Measurements from ENCODE around the gene DNAJC24.

DNAJC24 gene

GRCh38 chr11:31419669-31420068, 50.0 kb downstream of the DNAJC24 start:
- DNase-seq (ENCODE audit: low read depth, low spot score), result no peak
- H3K36me3 ChIP-seq (ENCODE audit: insufficient read depth, low read length), result no peaks in the 10 kb centered on the region

GRCh38 chr11:31421820-31422219, 52.2 kb downstream of the DNAJC24 start:
- no peak overlapping the region for H3K9ac ChIP-seq (ENCODE audit: insufficient read length)
- H3K4me3 ChIP-seq, result no peak overlapping the region
- no peak for TF ChIP-seq FOXP2 (optimal IDR thresholded peaks at IDR 0.05; ENCODE audit: control extremely low read depth, extremely low read length, insufficient read depth)
- TF ChIP-seq EZH2 (IDR thresholded peaks at IDR 0.05), result no peak
- TF ChIP-seq POLR2AphosphoS5 (IDR thresholded peaks at IDR 0.05; ENCODE audit: borderline replicate concordance, low read depth, low read length), result no peak
- H3K36me3 ChIP-seq (ENCODE audit: insufficient read depth, low read length), result no peaks in the 10 kb centered on the region; the same call in 1 of the 2 replicates
- no peak overlapping the region for H3K27ac ChIP-seq
- DNase-seq (ENCODE audit: low read depth, low spot score), result no peak
- no peaks in the 10 kb centered on the region for H3K9me3 ChIP-seq (ENCODE audit: low read depth, low read length)

More at GRCh38 chr11:31419669-31420068, 50.0 kb downstream of the DNAJC24 start:
- no peak overlapping the region for H3K27ac ChIP-seq
- no peak overlapping the region for H3K9ac ChIP-seq (ENCODE audit: insufficient read length)
- no peaks in the 10 kb centered on the region for H3K9me3 ChIP-seq (ENCODE audit: low read depth, low read length)
- H3K4me3 ChIP-seq, result no peak overlapping the region
- TF ChIP-seq FOXP2 (optimal IDR thresholded peaks at IDR 0.05; ENCODE audit: control extremely low read depth, extremely low read length, insufficient read depth) (no peak), EZH2 (IDR thresholded peaks at IDR 0.05) (no peak), POLR2AphosphoS5 (IDR thresholded peaks at IDR 0.05; ENCODE audit: borderline replicate concordance, low read depth, low read length) (no peak)

GRCh38 chr11:31422703-31423102, 53.0 kb downstream of the DNAJC24 start:
- Histone ChIP-seq H3K9ac (ENCODE audit: insufficient read length) (no peak overlapping the region), H3K36me3 (ENCODE audit: insufficient read depth, low read length) (no peaks in the 10 kb centered on the region; the same call in 1 of the 2 replicates), H3K4me3 (no peak overlapping the region), H3K27ac (no peak overlapping the region), H3K9me3 (ENCODE audit: low read depth, low read length) (no peaks in the 10 kb centered on the region)
- TF ChIP-seq FOXP2 (optimal IDR thresholded peaks at IDR 0.05; ENCODE audit: control extremely low read depth, extremely low read length, insufficient read depth), result no peak
- no peak for TF ChIP-seq EZH2 (IDR thresholded peaks at IDR 0.05)
- TF ChIP-seq POLR2AphosphoS5 (IDR thresholded peaks at IDR 0.05; ENCODE audit: borderline replicate concordance, low read depth, low read length), result no peak
- no peak for DNase-seq (ENCODE audit: low read depth, low spot score)

GRCh38 chr11:31424652-31425051, 55.0 kb downstream of the DNAJC24 start:
- TF ChIP-seq EZH2 (IDR thresholded peaks at IDR 0.05), result no peak
- no peak for TF ChIP-seq FOXP2 (optimal IDR thresholded peaks at IDR 0.05; ENCODE audit: control extremely low read depth, extremely low read length, insufficient read depth)
- no peak for TF ChIP-seq POLR2AphosphoS5 (IDR thresholded peaks at IDR 0.05; ENCODE audit: borderline replicate concordance, low read depth, low read length)
- H3K36me3 ChIP-seq (ENCODE audit: insufficient read depth, low read length), result peaks cover 4% of the 10 kb centered on the region; the same call in 1 of the 2 replicates
- no peak for DNase-seq (ENCODE audit: low read depth, low spot score)
- no peaks in the 10 kb centered on the region for H3K9me3 ChIP-seq (ENCODE audit: low read depth, low read length)
- no peak overlapping the region for H3K4me3 ChIP-seq
- no peak overlapping the region for H3K27ac ChIP-seq
- no peak overlapping the region for H3K9ac ChIP-seq (ENCODE audit: insufficient read length)

- TF ChIP-seq POLR2AphosphoS5 (IDR thresholded peaks at IDR 0.05; ENCODE audit: borderline replicate concordance, low read depth, low read length) (no peak), FOXP2 (optimal IDR thresholded peaks at IDR 0.05; ENCODE audit: control extremely low read depth, extremely low read length, insufficient read depth) (no peak), EZH2 (IDR thresholded peaks at IDR 0.05) (no peak)
- H3K36me3 ChIP-seq (ENCODE audit: insufficient read depth, low read length), result peaks cover 5% of the 10 kb centered on the region; the same call in 1 of the 2 replicates
- no peak overlapping the region for H3K4me3 ChIP-seq
- no peaks in the 10 kb centered on the region for H3K9me3 ChIP-seq (ENCODE audit: low read depth, low read length)
- no peak overlapping the region for H3K27ac ChIP-seq
- no peak for DNase-seq (ENCODE audit: low read depth, low spot score)
- no peak overlapping the region for H3K9ac ChIP-seq (ENCODE audit: insufficient read length)
These were observed 64.2 kb downstream of the DNAJC24 start for GRCh38 chr11:31433851-31434250.

- TF ChIP-seq POLR2AphosphoS5 (IDR thresholded peaks at IDR 0.05; ENCODE audit: borderline replicate concordance, low read depth, low read length) (no peak), EZH2 (IDR thresholded peaks at IDR 0.05) (no peak), FOXP2 (optimal IDR thresholded peaks at IDR 0.05; ENCODE audit: control extremely low read depth, extremely low read length, insufficient read depth) (no peak)
- no peaks in the 10 kb centered on the region for H3K36me3 ChIP-seq (ENCODE audit: insufficient read depth, low read length)
- no peak for DNase-seq (ENCODE audit: low read depth, low spot score)
- no peaks in the 10 kb centered on the region for H3K9me3 ChIP-seq (ENCODE audit: low read depth, low read length)
- H3K27ac ChIP-seq, result no peak overlapping the region
- H3K9ac ChIP-seq (ENCODE audit: insufficient read length), result no peak overlapping the region
- no peak overlapping the region for H3K4me3 ChIP-seq
These were observed 68.2 kb downstream of the DNAJC24 start for GRCh38 chr11:31437742-31438435.

- Histone ChIP-seq H3K36me3 (ENCODE audit: insufficient read depth, low read length) (no peaks in the 10 kb centered on the region), H3K9me3 (ENCODE audit: low read depth, low read length) (no peaks in the 10 kb centered on the region), H3K27ac (no peak overlapping the region), H3K4me3 (no peak overlapping the region), H3K9ac (ENCODE audit: insufficient read length) (no peak overlapping the region)
- no peak for DNase-seq (ENCODE audit: low read depth, low spot score)
- no peak for TF ChIP-seq EZH2 (IDR thresholded peaks at IDR 0.05)
- no peak for TF ChIP-seq FOXP2 (optimal IDR thresholded peaks at IDR 0.05; ENCODE audit: control extremely low read depth, extremely low read length, insufficient read depth)
- TF ChIP-seq POLR2AphosphoS5 (IDR thresholded peaks at IDR 0.05; ENCODE audit: borderline replicate concordance, low read depth, low read length), result no peak
These were observed 71.6 kb downstream of the DNAJC24 start for GRCh38 chr11:31441296-31441695.

- H3K27ac ChIP-seq, result no peak overlapping the region
- TF ChIP-seq POLR2AphosphoS5 (IDR thresholded peaks at IDR 0.05; ENCODE audit: borderline replicate concordance, low read depth, low read length) (no peak), FOXP2 (optimal IDR thresholded peaks at IDR 0.05; ENCODE audit: control extremely low read depth, extremely low read length, insufficient read depth) (no peak), EZH2 (IDR thresholded peaks at IDR 0.05) (no peak)
- no peak for DNase-seq (ENCODE audit: low read depth, low spot score)
- no peak overlapping the region for H3K9ac ChIP-seq (ENCODE audit: insufficient read length)
- H3K4me3 ChIP-seq, result no peak overlapping the region
- H3K36me3 ChIP-seq (ENCODE audit: insufficient read depth, low read length), result no peaks in the 10 kb centered on the region
- no peaks in the 10 kb centered on the region for H3K9me3 ChIP-seq (ENCODE audit: low read depth, low read length)
These were observed 72.4 kb downstream of the DNAJC24 start for GRCh38 chr11:31442086-31442485.

All from SK-N-MC (cell line).